H9 (cell line): Measurements from ENCODE around the gene MSANTD1. TPM values are rescaled to one million over a fixed set of nuclear protein-coding genes. Genes with fewer than 3 reads are reported as not detected.

ENCODE experiments used
- DNase-seq: peaks from one replicate; pipeline ENCODE4 v3.0.0-alpha.2; 2017
- H2AFZ ChIP-seq: one replicate; pipeline ENCODE4 v1.6.1; 2013; ENCODE audit warnings: mild to moderate bottlenecking, low read length, control low read depth, moderate library complexity
- H2AK5ac ChIP-seq: 2 replicates; pipeline ENCODE4 v1.6.1; 2013; ENCODE audit warnings: low read length, control low read depth, mixed read lengths; ENCODE audit not compliant: insufficient read length
- H2BK120ac ChIP-seq: one replicate; pipeline ENCODE4 v1.6.1; 2013; ENCODE audit warnings: low read depth, mild to moderate bottlenecking, low read length, control low read depth, inconsistent platforms; ENCODE audit not compliant: poor library complexity, severe bottlenecking
- H2BK12ac ChIP-seq: 2 replicates; pipeline ENCODE4 v1.6.1; 2013; ENCODE audit warnings: low read length, control low read depth, mixed read lengths, low read depth; ENCODE audit not compliant: insufficient read length
- H2BK15ac ChIP-seq: 2 replicates; pipeline ENCODE4 v1.6.1; 2013; ENCODE audit warnings: low read depth, low read length, control low read depth
- H2BK20ac ChIP-seq: one replicate; pipeline ENCODE4 v1.6.1; 2013; ENCODE audit warnings: low read depth, mild to moderate bottlenecking, low read length, control low read depth, inconsistent platforms; ENCODE audit not compliant: poor library complexity, severe bottlenecking
- H2BK5ac ChIP-seq: 2 replicates; pipeline ENCODE4 v1.6.1; 2013; ENCODE audit warnings: low read length, control low read depth, mixed read lengths; ENCODE audit not compliant: insufficient read length
- H3K14ac ChIP-seq: 2 replicates; pipeline ENCODE4 v1.6.1; 2013; ENCODE audit warnings: low read length, control low read depth; ENCODE audit not compliant: insufficient read depth
- H3K18ac ChIP-seq: 2 replicates; pipeline ENCODE4 v1.6.1; 2013; ENCODE audit warnings: low read depth, mild to moderate bottlenecking, mixed read lengths, low read length, control low read depth; ENCODE audit not compliant: insufficient read length
- H3K23ac ChIP-seq: 2 replicates; pipeline ENCODE4 v1.6.1; 2013; ENCODE audit warnings: low read length, control low read depth, mixed read lengths, low read depth; ENCODE audit not compliant: insufficient read length
- H3K23me2 ChIP-seq: 2 replicates; pipeline ENCODE4 v1.6.1; 2013; ENCODE audit warnings: low read depth, mild to moderate bottlenecking, mixed read lengths, low read length, control low read depth; ENCODE audit not compliant: insufficient read length, poor library complexity, severe bottlenecking
- H3K27ac ChIP-seq: 2 replicates; pipeline ENCODE4 v1.5.1; 2013; ENCODE audit warnings: low read length, control low read depth, mixed read lengths, low read depth; ENCODE audit not compliant: insufficient read length
- H3K27me3 ChIP-seq: 2 replicates; pipeline ENCODE4 v1.6.1; 2013; ENCODE audit warnings: low read length, control low read depth, inconsistent platforms; ENCODE audit not compliant: insufficient read depth
- H3K4ac ChIP-seq: 2 replicates; pipeline ENCODE4 v1.6.1; 2013; ENCODE audit warnings: low read depth, mild to moderate bottlenecking, control low read depth, inconsistent platforms, low read length, moderate library complexity
- H3K4me1 ChIP-seq: 2 replicates; pipeline ENCODE4 v1.6.1; 2013; ENCODE audit warnings: low read length, control low read depth, inconsistent platforms; ENCODE audit not compliant: insufficient read depth
- H3K4me2 ChIP-seq: 2 replicates; pipeline ENCODE4 v1.6.1; 2013; ENCODE audit warnings: low read length, control low read depth, mixed read lengths; ENCODE audit not compliant: insufficient read length, insufficient read depth
- H3K56ac ChIP-seq: 2 replicates; pipeline ENCODE4 v1.6.1; 2013; ENCODE audit warnings: low read depth, mild to moderate bottlenecking, mixed read lengths, low read length, control low read depth; ENCODE audit not compliant: insufficient read length
- H3K79me1 ChIP-seq: 2 replicates; pipeline ENCODE4 v1.6.1; 2013; ENCODE audit warnings: low read depth, mild to moderate bottlenecking, moderate library complexity, low read length, control low read depth, inconsistent platforms; ENCODE audit not compliant: insufficient read depth, poor library complexity, severe bottlenecking
- H3K79me2 ChIP-seq: 2 replicates; pipeline ENCODE4 v1.6.1; 2013; ENCODE audit warnings: low read length, control low read depth, inconsistent platforms; ENCODE audit not compliant: insufficient read depth
- H3K9ac ChIP-seq: 2 replicates; pipeline ENCODE4 v1.6.1; 2013; ENCODE audit warnings: low read length, control low read depth, mixed read lengths; ENCODE audit not compliant: insufficient read length; ENCODE audit errors: extremely low read depth
- H3K9me3 ChIP-seq: one replicate; pipeline ENCODE4 v1.6.1; 2013; ENCODE audit warnings: low read depth, low read length, inconsistent platforms; ENCODE audit not compliant: control insufficient read depth
- H3T11ph ChIP-seq: one replicate; pipeline ENCODE4 v1.6.1; 2013; ENCODE audit warnings: mild to moderate bottlenecking, low read length, control low read depth, inconsistent platforms
- H4K20me1 ChIP-seq: one replicate; pipeline ENCODE4 v1.6.1; 2013; ENCODE audit not compliant: control insufficient read depth, insufficient read length, insufficient read depth
- H4K5ac ChIP-seq: 2 replicates; pipeline ENCODE4 v1.6.1; 2013; ENCODE audit warnings: low read depth, mild to moderate bottlenecking, mixed read lengths, low read length, control low read depth; ENCODE audit not compliant: insufficient read length
- H4K8ac ChIP-seq: replicated peaks from 2 replicates; pipeline ENCODE4 v1.6.1; 2013; ENCODE audit warnings: low read length, control low read depth, mixed read lengths, low read depth; ENCODE audit not compliant: insufficient read length
- H4K91ac ChIP-seq: 2 replicates; pipeline ENCODE4 v1.6.1; 2013; ENCODE audit warnings: low read depth, mild to moderate bottlenecking, moderate library complexity, mixed read lengths, low read length, control low read depth; ENCODE audit not compliant: insufficient read length
- H3K27ac Mint-ChIP-seq, 3 experiments: 2 replicates in 2 of 3; 3 replicates in 1 of 3; pipeline ENCODE4 v1.8.0; 2020 to 2021; ENCODE audit warnings: mixed read lengths in 3 of 3, mild to moderate bottlenecking in 1 of 3, moderate library complexity in 1 of 3
- H3K27me3 Mint-ChIP-seq: 2 replicates; pipeline ENCODE4 v1.8.0; 2021; ENCODE audit warnings: low read depth, mild to moderate bottlenecking, moderate library complexity, mixed read lengths
- H3K36me3 Mint-ChIP-seq, 3 experiments: 2 replicates in 2 of 3; 3 replicates in 1 of 3; pipeline ENCODE4 v1.8.0; 2020 to 2021; ENCODE audit warnings: low read depth in 3 of 3, mixed read lengths in 3 of 3; ENCODE audit not compliant: insufficient read depth in 1 of 3
- H3K4me1 Mint-ChIP-seq, 2 experiments: 2 replicates each; pipeline ENCODE4 v1.8.0; 2020; ENCODE audit warnings: mixed read lengths in 2 of 2
- H3K4me3 Mint-ChIP-seq, 2 experiments: 2 replicates in 1 of 2; 3 replicates in 1 of 2; pipeline ENCODE4 v1.8.0; 2020 to 2021; ENCODE audit warnings: mild to moderate bottlenecking in 2 of 2, mixed read lengths in 2 of 2, moderate library complexity in 1 of 2
- H3K9me3 Mint-ChIP-seq, 2 experiments: 2 replicates in 1 of 2; 3 replicates in 1 of 2; pipeline ENCODE4 v1.8.0; 2020; ENCODE audit warnings: mild to moderate bottlenecking in 2 of 2, mixed read lengths in 2 of 2, moderate library complexity in 1 of 2
- WGBS: extraction: QIAGEN DNeasy Blood & Tissue Kit; methylation state at CpG from one replicate; pipeline ENCODE4 v1.1.7; 2013; ENCODE audit warnings: missing lambda C conversion rate, low lambda C conversion rate, mixed read lengths; ENCODE audit not compliant: insufficient read length; ENCODE audit errors: extremely low coverage; 5-methylcytosine and 5-hydroxymethylcytosine counted together
- total RNA-seq: library from RNA; stranded (reverse); gene quantifications from 2 replicates; pipeline ENCODE4 v1.2.1, GENCODE V29; 2021
- TF ChIP-seq, protein P1 (sequence below): fragments of 200-600 bp; sonication (generic); conservative IDR thresholded peaks from 3 replicates; pipeline ENCODE4 v1.8.0; 2021; ENCODE audit warnings: antibody characterized with exemption, mild to moderate bottlenecking

Gene MSANTD1
- total RNA-seq, 1 experiment from 2014 or later = 0.83 TPM

DNA sequence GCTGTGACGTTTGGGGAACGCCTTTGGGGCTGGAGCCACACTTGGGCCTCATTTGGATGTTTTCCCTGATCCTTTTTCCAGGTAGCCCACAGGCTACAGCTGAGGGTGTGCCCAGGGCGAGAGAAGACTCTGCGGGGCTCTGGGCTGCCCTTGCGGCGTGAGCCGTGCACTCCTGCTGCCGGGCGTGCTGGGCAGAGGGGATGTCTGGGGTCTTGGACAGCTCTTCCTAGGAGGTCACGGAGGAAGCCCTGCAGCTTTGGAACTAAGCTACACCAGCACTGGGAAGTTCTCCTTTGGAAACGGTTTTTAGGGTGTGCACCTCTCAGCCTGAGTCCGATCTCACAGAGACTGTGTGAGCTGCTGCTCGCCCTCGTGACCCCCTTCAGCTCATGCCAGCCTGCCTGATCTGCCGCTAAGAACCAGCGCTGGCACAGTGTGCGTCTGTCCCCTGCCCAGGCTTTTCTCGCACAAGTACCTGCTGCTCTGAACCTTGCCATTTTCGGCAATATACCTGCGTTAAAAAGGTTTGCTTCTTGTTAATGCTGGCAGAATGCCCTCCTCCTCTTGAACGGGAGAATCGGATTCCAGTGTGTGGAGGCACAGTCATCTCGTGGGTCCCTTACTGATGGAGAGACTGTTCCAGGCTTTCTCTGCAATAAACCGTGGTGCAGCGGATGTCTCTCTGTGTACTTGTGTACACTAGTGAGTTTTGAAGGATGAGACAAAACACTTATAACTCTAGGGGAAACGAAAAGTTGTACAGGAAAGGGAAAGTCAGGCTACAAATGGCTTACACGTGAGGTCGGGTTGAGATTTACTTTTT lies 14.3 kb downstream of the MSANTD1 start:
- Histone ChIP-seq H3K4me1 (no peaks in the 10 kb centered on the region), H4K8ac (no peak overlapping the region), H3K56ac (no peak overlapping the region), H3K9ac (no peak overlapping the region), H3K14ac (no peak overlapping the region), H2BK15ac (no peak overlapping the region), H3K18ac (no peak overlapping the region), H3K79me2 (no peaks in the 10 kb centered on the region), H4K20me1 (no peaks in the 10 kb centered on the region), H3K27me3 (no peaks in the 10 kb centered on the region; the same call in 1 of the 2 replicates), H3K79me1 (no peaks in the 10 kb centered on the region), H2BK5ac (no peak overlapping the region), H3K4me2 (no peak overlapping the region), H2BK120ac (no peak overlapping the region), H2AK5ac (no peak overlapping the region), H3K23me2 (no peaks in the 10 kb centered on the region), H2AFZ (no peak overlapping the region), H3T11ph (no peak overlapping the region), H4K91ac (no peak overlapping the region), H2BK12ac (no peak overlapping the region), H3K9me3 (no peaks in the 10 kb centered on the region), H3K4ac (no peak overlapping the region), H2BK20ac (no peak overlapping the region), H3K23ac (no peak overlapping the region), H4K5ac (no peak overlapping the region), H3K27ac (no peak overlapping the region)
- no peak for DNase-seq
- H3K27ac Mint-ChIP-seq = no peak overlapping the region
- WGBS = no CpG with 5 or more reads among the region's 28 CpGs
- H3K27me3 Mint-ChIP-seq = peaks cover 17% of the 10 kb centered on the region
- H3K4me3 Mint-ChIP-seq = no peak overlapping the region
- no peaks in the 10 kb centered on the region; a peak in 1 of 5 replicates for H3K9me3 Mint-ChIP-seq
- TF ChIP-seq, protein P1, sequence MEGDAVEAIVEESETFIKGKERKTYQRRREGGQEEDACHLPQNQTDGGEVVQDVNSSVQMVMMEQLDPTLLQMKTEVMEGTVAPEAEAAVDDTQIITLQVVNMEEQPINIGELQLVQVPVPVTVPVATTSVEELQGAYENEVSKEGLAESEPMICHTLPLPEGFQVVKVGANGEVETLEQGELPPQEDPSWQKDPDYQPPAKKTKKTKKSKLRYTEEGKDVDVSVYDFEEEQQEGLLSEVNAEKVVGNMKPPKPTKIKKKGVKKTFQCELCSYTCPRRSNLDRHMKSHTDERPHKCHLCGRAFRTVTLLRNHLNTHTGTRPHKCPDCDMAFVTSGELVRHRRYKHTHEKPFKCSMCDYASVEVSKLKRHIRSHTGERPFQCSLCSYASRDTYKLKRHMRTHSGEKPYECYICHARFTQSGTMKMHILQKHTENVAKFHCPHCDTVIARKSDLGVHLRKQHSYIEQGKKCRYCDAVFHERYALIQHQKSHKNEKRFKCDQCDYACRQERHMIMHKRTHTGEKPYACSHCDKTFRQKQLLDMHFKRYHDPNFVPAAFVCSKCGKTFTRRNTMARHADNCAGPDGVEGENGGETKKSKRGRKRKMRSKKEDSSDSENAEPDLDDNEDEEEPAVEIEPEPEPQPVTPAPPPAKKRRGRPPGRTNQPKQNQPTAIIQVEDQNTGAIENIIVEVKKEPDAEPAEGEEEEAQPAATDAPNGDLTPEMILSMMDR = no peak
- peaks cover 2 to 7% of the 10 kb centered on the region in 2 experiments; a peak in 3 of 4 replicates for H3K4me1 Mint-ChIP-seq
- H3K36me3 Mint-ChIP-seq = no peaks in the 10 kb centered on the region
